CD8-positive, alpha-beta memory T cell (primary cell): ENCODE measurements around the gene MFRP. TPM values are rescaled to one million over a fixed set of nuclear protein-coding genes. Genes with fewer than 3 reads are reported as not detected.

Source experiments
- CTCF ChIA-PET: fragments of 350-600 bp; sonication (Branson Sonifier 250); formaldehyde crosslinking; loops from one replicate; lab custom pipeline; 2021; ENCODE audit warnings: antibody characterized with exemption; lab: Charles Lee
- POLR2A ChIA-PET: fragments of 350-600 bp; sonication (Branson Sonifier 250); formaldehyde crosslinking; loops from one replicate; lab custom pipeline; 2021; ENCODE audit warnings: antibody characterized with exemption; lab: Charles Lee
- DNase-seq, 5 donors: peaks; one replicate each; pipeline versions ENCODE4 v3.0.0 to v3.0.0-alpha.2; 2020 to 2022; ENCODE audit warnings: mixed read lengths in 1 of 5
- H3K27ac ChIP-seq: one replicate; pipeline ENCODE4 v1.7.0; 2013; ENCODE audit warnings: low read depth, mild to moderate bottlenecking, low read length, moderate library complexity
- H3K27me3 ChIP-seq: 2 replicates; pipeline ENCODE4 v1.7.0; 2013; ENCODE audit warnings: low read length, mild to moderate bottlenecking; ENCODE audit not compliant: insufficient read depth, poor library complexity, severe bottlenecking
- H3K36me3 ChIP-seq: 2 replicates; pipeline ENCODE4 v1.7.0; 2013; ENCODE audit warnings: mild to moderate bottlenecking, low read length, moderate library complexity; ENCODE audit not compliant: insufficient read depth
- H3K4me1 ChIP-seq: 2 replicates; pipeline ENCODE4 v1.7.0; 2013; ENCODE audit warnings: mild to moderate bottlenecking, low read length, moderate library complexity; ENCODE audit not compliant: insufficient read depth
- H3K4me3 ChIP-seq: 2 replicates; pipeline ENCODE4 v1.7.0; 2013; ENCODE audit warnings: mild to moderate bottlenecking, low read length
- H3K9me3 ChIP-seq: 2 replicates; pipeline ENCODE4 v1.7.0; 2013; ENCODE audit warnings: mild to moderate bottlenecking, low read length
- H3K27ac Mint-ChIP-seq, 8 donors: one replicate each; pipeline ENCODE4 v1.8.0; 2020 to 2021; ENCODE audit warnings: mixed read lengths in 8 of 8, mild to moderate bottlenecking in 6 of 8, inconsistent platforms in 3 of 8, moderate library complexity in 3 of 8
- H3K27me3 Mint-ChIP-seq, 2 donors: one replicate each; pipeline ENCODE4 v1.8.0; 2020 to 2021; ENCODE audit warnings: mixed read lengths in 2 of 2, mild to moderate bottlenecking in 1 of 2, moderate library complexity in 1 of 2
- H3K36me3 Mint-ChIP-seq, 3 donors: one replicate each; pipeline ENCODE4 v1.8.0; 2020 to 2021; ENCODE audit warnings: mixed read lengths in 3 of 3, inconsistent platforms in 1 of 3, mild to moderate bottlenecking in 1 of 3
- H3K4me1 Mint-ChIP-seq, 3 donors: one replicate each; pipeline ENCODE4 v1.8.0; 2020 to 2021; ENCODE audit warnings: mixed read lengths in 3 of 3, inconsistent platforms in 1 of 3, mild to moderate bottlenecking in 1 of 3
- H3K4me3 Mint-ChIP-seq, 7 donors: one replicate each; pipeline ENCODE4 v1.8.0; 2020 to 2021; ENCODE audit warnings: mixed read lengths in 7 of 7, mild to moderate bottlenecking in 6 of 7, moderate library complexity in 4 of 7, inconsistent platforms in 2 of 7
- H3K9me3 Mint-ChIP-seq, 5 donors: one replicate each; pipeline ENCODE4 v1.8.0; 2020 to 2022; ENCODE audit warnings: mixed read lengths in 5 of 5, mild to moderate bottlenecking in 3 of 5, moderate library complexity in 2 of 5, inconsistent platforms in 1 of 5
- polyA plus RNA-seq: library from polyadenylated mRNA; unstranded; fragments of 300-500 nt; fragmentation: Illumina TruSeq; gene quantifications from one replicate; pipeline ENCODE4 v1.2.3, GENCODE V29; 2021
- total RNA-seq, 2 experiments: library from RNA; stranded (reverse); gene quantifications; one replicate each; pipeline ENCODE4 v1.2.3, GENCODE V29; 2021

The MFRP gene
- total and polyA plus RNA-seq, 3 experiments from 2014 or later = not detected

GRCh38 chr11:119376197-119376847 lies 29.8 kb upstream of the MFRP start:
- Histone ChIP-seq H3K27ac (no peak overlapping the region), H3K4me3 (no peak overlapping the region), H3K9me3 (no peaks in the 10 kb centered on the region), H3K4me1 (peaks cover 14% of the 10 kb centered on the region), H3K36me3 (no peaks in the 10 kb centered on the region), H3K27me3 (no peaks in the 10 kb centered on the region)
- no peak overlapping the region for H3K27ac Mint-ChIP-seq
- no peak overlapping the region for H3K4me3 Mint-ChIP-seq
- ChIA-PET POLR2A (interaction anchor here (0.5 kb wide), 1 partner anchor 47 kb away, joined by 6 read pairs; no protein-coding TSS in a partner anchor), CTCF (interaction anchor here (1.3 to 15.4 kb wide), 4 partner anchors 9 to 19 kb away, joined by 3 to 145 read pairs (median 20); no protein-coding TSS in a partner anchor)
- H3K27me3 Mint-ChIP-seq = peaks cover under 1 to 5% of the 10 kb centered on the region in 2 donors
- no peaks in the 10 kb centered on the region for H3K36me3 Mint-ChIP-seq
- DNase-seq = no peak
- peaks cover 15 to 19% (median 18%) of the 10 kb centered on the region in 3 donors for H3K4me1 Mint-ChIP-seq
- no peaks in the 10 kb centered on the region for H3K9me3 Mint-ChIP-seq

- ChIA-PET POLR2A (no interaction called here), CTCF (interaction anchor here (1.3 to 15.4 kb wide), 6 partner anchors 10 to 28 kb away, joined by 3 to 145 read pairs (median 10); no protein-coding TSS in a partner anchor)
- H3K4me1 Mint-ChIP-seq = peaks cover 13 to 21% (median 13%) of the 10 kb centered on the region in 3 donors
- no peak overlapping the region for H3K4me3 ChIP-seq
- no peak for DNase-seq
- no peak overlapping the region for H3K27ac Mint-ChIP-seq
- no peaks in the 10 kb centered on the region for H3K36me3 Mint-ChIP-seq
- H3K9me3 Mint-ChIP-seq = no peaks in the 10 kb centered on the region
- no peak overlapping the region for H3K27ac ChIP-seq
- no peak overlapping the region for H3K4me3 Mint-ChIP-seq
- peaks cover 9% of the 10 kb centered on the region for H3K4me1 ChIP-seq
- H3K27me3 Mint-ChIP-seq = peaks cover 2 to 5% of the 10 kb centered on the region in 2 donors
- H3K36me3 ChIP-seq = no peaks in the 10 kb centered on the region
- H3K27me3 ChIP-seq = no peaks in the 10 kb centered on the region
- H3K9me3 ChIP-seq = no peaks in the 10 kb centered on the region
Observed at GRCh38 chr11:119375337-119376196, 29.1 kb upstream of the MFRP start.

- CTCF ChIA-PET = interaction anchor here (0.7 to 15.4 kb wide), 10 partner anchors 9 to 206 kb away, joined by 3 to 145 read pairs (median 3); partner anchors contain the start of gene NLRX1
- H3K27ac ChIP-seq = no peak overlapping the region
- no peak for DNase-seq
- no peak overlapping the region for H3K4me3 ChIP-seq
- peaks cover 9% of the 10 kb centered on the region for H3K4me1 ChIP-seq
- no peaks in the 10 kb centered on the region for H3K36me3 Mint-ChIP-seq
- no peaks in the 10 kb centered on the region for H3K9me3 ChIP-seq
- POLR2A ChIA-PET = no interaction called here
- no peaks in the 10 kb centered on the region for H3K9me3 Mint-ChIP-seq
- no peaks in the 10 kb centered on the region for H3K36me3 ChIP-seq
- no peaks in the 10 kb centered on the region for H3K27me3 ChIP-seq
- H3K4me3 Mint-ChIP-seq = no peak overlapping the region
- no peak overlapping the region for H3K27ac Mint-ChIP-seq
- H3K27me3 Mint-ChIP-seq = peaks cover 2 to 10% of the 10 kb centered on the region in 2 donors
- H3K4me1 Mint-ChIP-seq = peaks cover 18 to 29% (median 19%) of the 10 kb centered on the region in 3 donors
Observed at GRCh38 chr11:119374632-119375336, 28.3 kb upstream of the MFRP start.

GRCh38 chr11:119373921-119374631 lies 27.6 kb upstream of the MFRP start:
- POLR2A ChIA-PET = no interaction called here
- H3K36me3 ChIP-seq = no peaks in the 10 kb centered on the region
- H3K27ac ChIP-seq = no peak overlapping the region
- DNase-seq = peak in 4 of 5 donors; percentile 33 to 59 (median 38)
- no peaks in the 10 kb centered on the region for H3K27me3 ChIP-seq
- H3K27ac Mint-ChIP-seq = peak overlapping the region in 5 of 8 donors; percentile 17 to 63 (median 47)
- peak overlapping the region in 2 of 7 donors; percentile 10 to 32 for H3K4me3 Mint-ChIP-seq
- H3K4me1 ChIP-seq = peaks cover 9% of the 10 kb centered on the region
- H3K9me3 ChIP-seq = no peaks in the 10 kb centered on the region
- no peaks in the 10 kb centered on the region for H3K36me3 Mint-ChIP-seq
- H3K27me3 Mint-ChIP-seq = peaks cover 6 to 16% of the 10 kb centered on the region in 2 donors
- CTCF ChIA-PET = interaction anchor here (0.7 to 15.4 kb wide), 9 partner anchors 9 to 205 kb away, joined by 3 to 145 read pairs (median 3); partner anchors contain the start of gene NLRX1
- H3K9me3 Mint-ChIP-seq = no peaks in the 10 kb centered on the region
- peaks cover 18 to 29% (median 19%) of the 10 kb centered on the region in 3 donors for H3K4me1 Mint-ChIP-seq
- H3K4me3 ChIP-seq = no peak overlapping the region

GRCh38 chr11:119373059-119373920 lies 26.8 kb upstream of the MFRP start:
- CTCF ChIA-PET = interaction anchor here (0.9 to 15.4 kb wide), 6 partner anchors 8 to 107 kb away, joined by 3 to 145 read pairs (median 4); partner anchors contain the start of gene USP2
- H3K27me3 ChIP-seq = no peaks in the 10 kb centered on the region
- H3K9me3 Mint-ChIP-seq = no peaks in the 10 kb centered on the region
- no peaks in the 10 kb centered on the region for H3K36me3 Mint-ChIP-seq
- H3K4me1 ChIP-seq = peaks cover 9% of the 10 kb centered on the region
- H3K27me3 Mint-ChIP-seq = peaks cover 8 to 19% of the 10 kb centered on the region in 2 donors
- POLR2A ChIA-PET = no interaction called here
- peak overlapping the region in 6 of 8 donors; percentile 8 to 84 (median 53) for H3K27ac Mint-ChIP-seq
- DNase-seq = peak in 1 of 5 donors; percentile 14
- peaks cover 18 to 29% (median 19%) of the 10 kb centered on the region in 3 donors for H3K4me1 Mint-ChIP-seq
- no peak overlapping the region for H3K4me3 ChIP-seq
- no peak overlapping the region for H3K4me3 Mint-ChIP-seq
- no peak overlapping the region for H3K27ac ChIP-seq
- H3K36me3 ChIP-seq = no peaks in the 10 kb centered on the region
- no peaks in the 10 kb centered on the region for H3K9me3 ChIP-seq

GRCh38 chr11:119372260-119373058 lies 26.0 kb upstream of the MFRP start:
- POLR2A ChIA-PET = no interaction called here
- CTCF ChIA-PET = interaction anchor here (0.9 to 15.4 kb wide), 3 partner anchors 9 to 16 kb away, joined by 3 to 145 read pairs (median 26); partner anchors contain the start of gene USP2

More at GRCh38 chr11:119372260-119373058, 26.0 kb upstream of the MFRP start:
- Histone ChIP-seq H3K36me3 (no peaks in the 10 kb centered on the region), H3K9me3 (no peaks in the 10 kb centered on the region), H3K27ac (no peak overlapping the region), H3K4me1 (peaks cover 9% of the 10 kb centered on the region), H3K27me3 (no peaks in the 10 kb centered on the region), H3K4me3 (no peak overlapping the region)
- DNase-seq = no peak
- no peaks in the 10 kb centered on the region for H3K9me3 Mint-ChIP-seq
- H3K36me3 Mint-ChIP-seq = no peaks in the 10 kb centered on the region
- H3K27ac Mint-ChIP-seq = no peak overlapping the region
- no peak overlapping the region for H3K4me3 Mint-ChIP-seq
- peaks cover 11 to 25% of the 10 kb centered on the region in 2 donors for H3K27me3 Mint-ChIP-seq
- peaks cover 18 to 29% (median 19%) of the 10 kb centered on the region in 3 donors for H3K4me1 Mint-ChIP-seq
